ENCODE measurements around the gene MXD4.

Gene MXD4

DNA sequence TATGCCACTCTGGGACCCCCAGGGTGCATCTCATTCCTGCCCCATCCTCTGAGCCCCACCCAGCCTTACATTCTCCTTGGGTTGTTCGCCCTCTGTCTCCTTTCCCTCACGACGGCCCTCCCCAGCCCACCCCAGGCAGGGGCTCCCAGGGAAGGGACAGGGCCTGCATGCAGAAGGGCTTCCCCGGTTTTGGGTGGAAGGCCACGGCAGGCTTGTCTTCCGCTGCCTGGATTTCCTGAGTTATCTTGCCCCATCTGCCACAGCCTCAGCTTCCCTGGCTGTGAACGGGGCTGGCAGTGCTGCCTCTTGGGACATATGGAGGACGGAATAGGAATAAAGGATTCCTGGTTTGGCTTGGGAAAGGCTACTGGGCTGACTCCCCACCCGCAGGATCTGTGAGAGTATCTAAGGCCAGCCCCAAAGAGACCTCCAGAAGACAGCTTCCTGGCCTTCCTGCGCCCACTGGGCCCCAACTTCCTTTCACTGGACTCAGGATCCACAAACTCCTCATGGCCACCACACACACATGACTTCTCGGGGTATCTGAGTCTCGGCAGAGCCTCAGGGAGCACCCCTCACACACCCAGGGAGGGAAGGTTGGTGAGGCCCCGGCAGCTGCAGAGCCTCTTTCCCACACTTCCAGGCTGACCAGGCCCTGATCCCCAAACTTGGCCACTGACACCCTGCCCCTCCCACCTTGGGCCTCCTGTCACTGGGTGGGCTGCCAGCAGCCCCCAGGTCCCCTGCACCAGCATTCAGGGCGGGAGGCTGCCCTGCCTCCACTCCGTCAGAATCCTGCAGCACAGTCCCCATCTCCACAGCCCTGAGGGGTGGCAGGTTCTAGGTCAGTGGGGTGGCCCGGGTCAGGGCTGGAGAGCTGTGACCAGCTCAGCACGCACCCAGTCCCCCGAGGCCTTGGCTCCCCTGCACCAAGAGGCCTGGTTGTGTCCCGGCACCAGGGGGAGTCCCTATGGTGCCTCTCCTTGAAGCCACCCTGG is 3.5 kb upstream of the MXD4 start:
- DNase-seq (ENCODE audit: insufficient read length, low spot score): no peak
- no peak for FAIRE-seq
- TF ChIP-seq POLR2AphosphoS5 (IDR thresholded peaks at IDR 0.05; ENCODE audit: low read depth, low read length): no peak

DNA sequence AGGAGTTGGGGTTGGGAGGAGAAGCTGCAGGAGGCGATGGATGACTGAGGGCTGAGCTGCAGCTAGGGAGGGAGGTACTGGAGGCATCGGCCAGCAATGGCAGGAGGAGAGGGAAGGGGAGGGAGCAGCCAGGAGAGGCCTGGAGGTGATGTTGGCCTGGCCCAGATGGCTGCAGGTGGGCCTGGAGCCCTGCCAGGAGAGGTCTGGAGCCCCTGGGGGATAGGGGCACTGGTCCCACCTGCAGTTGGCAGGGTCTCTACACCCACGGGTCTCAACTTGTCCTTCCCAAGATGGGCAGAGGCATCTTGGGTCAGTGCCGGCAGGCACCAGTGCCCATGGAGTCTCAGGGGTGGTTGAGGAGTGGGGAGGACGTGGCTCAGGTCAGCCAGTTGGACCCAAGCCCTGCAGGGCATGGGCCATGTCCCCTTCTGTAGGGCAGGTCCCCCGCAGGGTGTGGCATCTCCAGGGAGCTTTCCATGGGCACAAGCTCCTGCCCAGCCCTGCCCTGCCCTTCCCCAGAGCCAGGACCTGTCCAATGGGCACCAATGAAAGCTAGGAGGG is 2.7 kb upstream of the MXD4 start:
- FAIRE-seq (no peak), DNase-seq (ENCODE audit: insufficient read length, low spot score) (no peak)
- TF ChIP-seq POLR2A (IDR thresholded peaks at IDR 0.05; ENCODE audit: low read depth, low read length) (no peak), POU2F2 (IDR thresholded peaks at IDR 0.05; ENCODE audit: low read depth, low read length) (no peak), PAX5 (IDR thresholded peaks at IDR 0.05; ENCODE audit: insufficient read depth, low read length, severe bottlenecking) (no peak), POLR2AphosphoS5 (IDR thresholded peaks at IDR 0.05; ENCODE audit: low read depth, low read length) (no peak), SPI1 (IDR thresholded peaks at IDR 0.05; ENCODE audit: low read depth, low read length) (no peak), TAF1 (IDR thresholded peaks at IDR 0.05; ENCODE audit: low read depth, low read length) (no peak)

- no peak for FAIRE-seq
- TF ChIP-seq PAX5 (IDR thresholded peaks at IDR 0.05; ENCODE audit: insufficient read depth, low read length, severe bottlenecking) (no peak), POLR2A (IDR thresholded peaks at IDR 0.05; ENCODE audit: low read depth, low read length) (no peak), TAF1 (IDR thresholded peaks at IDR 0.05; ENCODE audit: low read depth, low read length) (no peak), SPI1 (IDR thresholded peaks at IDR 0.05; ENCODE audit: low read depth, low read length) (no peak), POU2F2 (IDR thresholded peaks at IDR 0.05; ENCODE audit: low read depth, low read length) (no peak), POLR2AphosphoS5 (IDR thresholded peaks at IDR 0.05; ENCODE audit: low read depth, low read length) (no peak)
- no peak for DNase-seq (ENCODE audit: insufficient read length, low spot score)
These were observed 2.0 kb upstream of the MXD4 start for GRCh38 chr4:2263926-2264321.

GRCh38 chr4:2262944-2263250 is 988 bp upstream of the MXD4 start:
- TF ChIP-seq TAF1 (IDR thresholded peaks at IDR 0.05; ENCODE audit: low read depth, low read length): no peak
- no peak for TF ChIP-seq POLR2A (IDR thresholded peaks at IDR 0.05; ENCODE audit: low read depth, low read length)
- TF ChIP-seq POU2F2 (IDR thresholded peaks at IDR 0.05; ENCODE audit: low read depth, low read length): no peak
- no peak for TF ChIP-seq PAX5 (IDR thresholded peaks at IDR 0.05; ENCODE audit: insufficient read depth, low read length, severe bottlenecking)
- no peak for TF ChIP-seq POLR2AphosphoS5 (IDR thresholded peaks at IDR 0.05; ENCODE audit: low read depth, low read length)
- no peak for TF ChIP-seq SPI1 (IDR thresholded peaks at IDR 0.05; ENCODE audit: low read depth, low read length)
- no peak for FAIRE-seq
- DNase-seq (ENCODE audit: insufficient read length, low spot score): no peak

DNA sequence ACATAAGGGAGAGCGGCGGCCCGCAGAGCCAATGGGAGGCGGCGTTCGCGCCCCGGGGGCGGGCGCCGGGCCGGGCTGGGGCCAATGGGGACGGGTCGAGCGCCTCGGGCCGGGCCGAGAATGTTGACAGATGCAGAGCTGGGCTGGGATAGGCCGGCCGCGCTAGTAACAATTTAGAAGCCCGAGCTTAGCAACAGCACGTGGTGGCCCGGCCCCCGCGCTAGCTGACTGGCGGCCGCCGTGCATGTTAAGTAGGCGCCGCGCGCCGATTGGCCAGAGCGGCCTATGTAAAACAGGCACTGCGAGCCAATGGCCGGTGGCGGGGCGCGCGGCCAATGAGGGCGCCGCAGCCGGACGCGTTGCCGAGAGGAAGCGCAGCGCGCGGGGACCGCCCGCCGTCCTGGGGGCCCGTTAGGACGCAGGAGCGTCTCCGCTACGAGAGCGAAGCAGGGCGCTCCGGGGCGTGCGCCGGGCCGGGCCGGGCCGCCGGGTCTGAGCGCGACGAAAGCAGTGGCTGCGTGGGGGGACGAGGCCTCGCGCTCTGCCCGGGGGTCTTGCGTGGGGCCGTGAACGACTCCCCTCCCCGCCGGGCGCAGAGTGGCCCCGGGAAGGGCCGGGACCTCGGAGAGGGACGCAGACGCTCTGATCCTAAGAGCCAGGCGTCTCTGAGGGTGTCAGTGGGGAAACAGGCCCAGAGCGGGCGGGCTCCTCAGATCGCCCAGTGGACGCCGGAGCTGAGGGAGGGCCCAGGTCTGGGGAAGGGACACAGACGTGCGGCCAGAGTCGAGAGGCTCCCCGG is 435 bp upstream of the MXD4 start:
- peak; percentile 100 for FAIRE-seq
- TF ChIP-seq POLR2AphosphoS5 (IDR thresholded peaks at IDR 0.05; ENCODE audit: low read depth, low read length): peak; percentile 56
- TF ChIP-seq TAF1 (IDR thresholded peaks at IDR 0.05; ENCODE audit: low read depth, low read length): 0 out of 2 replicates have a peak, but pooled peaks have one; percentile 39
- TF ChIP-seq POU2F2 (IDR thresholded peaks at IDR 0.05; ENCODE audit: low read depth, low read length): 0 out of 2 replicates have a peak, but pooled peaks have one; percentile 20
- peak; percentile 74 for TF ChIP-seq POLR2A (IDR thresholded peaks at IDR 0.05; ENCODE audit: low read depth, low read length)
- no peak for TF ChIP-seq PAX5 (IDR thresholded peaks at IDR 0.05; ENCODE audit: insufficient read depth, low read length, severe bottlenecking)
- TF ChIP-seq SPI1 (IDR thresholded peaks at IDR 0.05; ENCODE audit: low read depth, low read length): 0 out of 2 replicates have a peak, but pooled peaks have one; percentile 28

GRCh38 chr4:2261110-2261852 is 628 bp downstream of the MXD4 start:
- TF ChIP-seq PAX5 (IDR thresholded peaks at IDR 0.05; ENCODE audit: insufficient read depth, low read length, severe bottlenecking) (no peak), POU2F2 (IDR thresholded peaks at IDR 0.05; ENCODE audit: low read depth, low read length) (no peak), SPI1 (IDR thresholded peaks at IDR 0.05; ENCODE audit: low read depth, low read length) (no peak), POLR2AphosphoS5 (IDR thresholded peaks at IDR 0.05; ENCODE audit: low read depth, low read length) (no peak), TAF1 (IDR thresholded peaks at IDR 0.05; ENCODE audit: low read depth, low read length) (no peak), POLR2A (IDR thresholded peaks at IDR 0.05; ENCODE audit: low read depth, low read length) (no peak)
- peak; percentile 76 for DNase-seq (ENCODE audit: insufficient read length, low spot score)
- FAIRE-seq: no peak

More for the DNA sequence above, 435 bp upstream of the MXD4 start:
- peak; percentile 99 for DNase-seq (ENCODE audit: insufficient read length, low spot score)

GRCh38 chr4:2260344-2261109 is 1.4 kb downstream of the MXD4 start:
- TF ChIP-seq TAF1 (IDR thresholded peaks at IDR 0.05; ENCODE audit: low read depth, low read length): no peak
- TF ChIP-seq POU2F2 (IDR thresholded peaks at IDR 0.05; ENCODE audit: low read depth, low read length): no peak
- TF ChIP-seq SPI1 (IDR thresholded peaks at IDR 0.05; ENCODE audit: low read depth, low read length): no peak
- TF ChIP-seq POLR2AphosphoS5 (IDR thresholded peaks at IDR 0.05; ENCODE audit: low read depth, low read length): no peak
- no peak for TF ChIP-seq POLR2A (IDR thresholded peaks at IDR 0.05; ENCODE audit: low read depth, low read length)
- no peak for TF ChIP-seq PAX5 (IDR thresholded peaks at IDR 0.05; ENCODE audit: insufficient read depth, low read length, severe bottlenecking)
- no peak for FAIRE-seq
- DNase-seq (ENCODE audit: insufficient read length, low spot score): no peak
